HepG2 (cell line): ENCODE results near the gene LRTM2. TPM values are rescaled to one million over a fixed set of nuclear protein-coding genes. Genes with fewer than 3 reads are reported as not detected.

Experiments
- CENPBD1 ChIP-seq: sonication (generic); formaldehyde crosslinking; IDR thresholded peaks from 2 replicates; pipeline ENCODE4 v1.8.0; 2022; ENCODE audit warnings: missing genetic modification reagents, low read depth, mild to moderate bottlenecking, borderline replicate concordance
- EHMT2 ChIP-seq: fragments of 200-600 bp; sonication (generic); IDR thresholded peaks from 2 replicates; pipeline ENCODE4 v1.7.0; 2017; ENCODE audit warnings: antibody characterized with exemption, low read depth, low read length, borderline replicate concordance
- ERF ChIP-seq: IDR thresholded peaks from 2 replicates; pipeline ENCODE4 v1.6.1; 2018; ENCODE audit warnings: missing biosample characterization, missing genetic modification reagents
- MBNL3 ChIP-seq: fragments of 250-450 bp; sonication (Bioruptor Pico); conservative IDR thresholded peaks from 2 replicates; pipeline ENCODE4 v1.8.0; 2022; ENCODE audit warnings: mild to moderate bottlenecking, inconsistent platforms
- NR2F1 ChIP-seq, 2 experiments: fragments of 450-650 bp in 1 of 2; formaldehyde crosslinking in 1 of 2; IDR thresholded peaks; 2 replicates each; pipeline versions ENCODE4 v1.5.0 to v1.6.1; 2016 to 2020; ENCODE audit warnings: mild to moderate bottlenecking in 1 of 2, missing compliant biosample characterization in 1 of 2, missing genetic modification reagents in 1 of 2, moderate library complexity in 1 of 2
- PHF21A ChIP-seq: sonication (generic); formaldehyde crosslinking; IDR thresholded peaks from 2 replicates; pipeline ENCODE4 v1.5.0; 2020; ENCODE audit warnings: mild to moderate bottlenecking, missing genetic modification reagents
- PPARG ChIP-seq: conservative IDR thresholded peaks from 2 replicates; pipeline ENCODE4 v1.6.1; 2016; ENCODE audit warnings: missing biosample characterization, missing genetic modification reagents
- RERE ChIP-seq: IDR thresholded peaks from 2 replicates; pipeline ENCODE4 v1.6.1; 2016; ENCODE audit warnings: low read depth, missing genetic modification reagents, missing compliant biosample characterization
- SMYD3 ChIP-seq: sonication (generic); formaldehyde crosslinking; IDR thresholded peaks from 2 replicates; pipeline ENCODE4 v1.8.1; 2023; ENCODE audit warnings: mild to moderate bottlenecking, missing genetic modification reagents
- ZC3H4 ChIP-seq: sonication (generic); formaldehyde crosslinking; IDR thresholded peaks from 2 replicates; pipeline ENCODE4 v1.4.0; 2020; ENCODE audit warnings: missing genetic modification reagents, borderline replicate concordance
- ZFAT ChIP-seq: sonication (generic); formaldehyde crosslinking; conservative IDR thresholded peaks from 2 replicates; pipeline ENCODE4 v1.8.1; 2023; ENCODE audit warnings: missing genetic modification reagents, inconsistent platforms
- ZNF235 ChIP-seq: sonication (generic); formaldehyde crosslinking; IDR thresholded peaks from 2 replicates; pipeline ENCODE4 v1.8.1; 2023; ENCODE audit warnings: mild to moderate bottlenecking, missing genetic modification reagents, borderline replicate concordance
- ZNF44 ChIP-seq: sonication (generic); formaldehyde crosslinking; IDR thresholded peaks from 2 replicates; pipeline ENCODE4 v1.5.1; 2020; ENCODE audit warnings: mild to moderate bottlenecking, missing genetic modification reagents
- ZNF777 ChIP-seq: sonication (generic); formaldehyde crosslinking; IDR thresholded peaks from 2 replicates; pipeline ENCODE4 v1.4.0; 2020; ENCODE audit warnings: missing genetic modification reagents
- polyA plus RNA-seq, 8 experiments: library from polyadenylated mRNA; depleted of rRNA in 3 of 8; stranded (reverse) in 7 of 8; unstranded in 1 of 8; fragments of >200 nt; fragmentation: Illumina TruSeq in 4 of 8; extraction: Trizol in 4 of 8; gene quantifications; 2 replicates each; pipeline versions ENCODE4 v1.2.1 to v1.2.3, GENCODE V29; 2011 to 2016; ENCODE audit warnings: low read depth in 4 of 8, missing spikeins in 1 of 8, mixed read lengths in 1 of 8; ENCODE audit not compliant: insufficient read depth in 1 of 8
- total RNA-seq, 5 experiments: library from RNA; depleted of rRNA; stranded (reverse); fragments of >200 nt; fragmentation: Illumina TruSeq; extraction: Trizol; gene quantifications; 2 replicates each; pipeline ENCODE4 v1.2.3, GENCODE V29; 2016; ENCODE audit warnings: low read depth in 1 of 5
- TF ChIP-seq, protein P1 (sequence below): sonication (generic); formaldehyde crosslinking; IDR thresholded peaks from 2 replicates; pipeline ENCODE4 v1.4.0; 2020; ENCODE audit warnings: missing genetic modification reagents, borderline replicate concordance
- TF ChIP-seq, protein P2 (sequence below): IDR thresholded peaks from 2 replicates; pipeline ENCODE4 v1.6.1; 2016; ENCODE audit warnings: control low read depth

Gene LRTM2
- total and polyA plus RNA-seq, 2 of the 13 experiments (the other 11 are each of a cell fraction or from before 2014, with no cell fraction given) = 0.09 TPM; not detected in 1

GRCh38 chr12:1815814-1816729 lies 4.3 kb upstream of the LRTM2 start (continued):
- TF ChIP-seq ZC3H4 = no peak
- TF ChIP-seq ZNF235 (CRISPR knock-in tag) = no peak
- TF ChIP-seq, protein P1, sequence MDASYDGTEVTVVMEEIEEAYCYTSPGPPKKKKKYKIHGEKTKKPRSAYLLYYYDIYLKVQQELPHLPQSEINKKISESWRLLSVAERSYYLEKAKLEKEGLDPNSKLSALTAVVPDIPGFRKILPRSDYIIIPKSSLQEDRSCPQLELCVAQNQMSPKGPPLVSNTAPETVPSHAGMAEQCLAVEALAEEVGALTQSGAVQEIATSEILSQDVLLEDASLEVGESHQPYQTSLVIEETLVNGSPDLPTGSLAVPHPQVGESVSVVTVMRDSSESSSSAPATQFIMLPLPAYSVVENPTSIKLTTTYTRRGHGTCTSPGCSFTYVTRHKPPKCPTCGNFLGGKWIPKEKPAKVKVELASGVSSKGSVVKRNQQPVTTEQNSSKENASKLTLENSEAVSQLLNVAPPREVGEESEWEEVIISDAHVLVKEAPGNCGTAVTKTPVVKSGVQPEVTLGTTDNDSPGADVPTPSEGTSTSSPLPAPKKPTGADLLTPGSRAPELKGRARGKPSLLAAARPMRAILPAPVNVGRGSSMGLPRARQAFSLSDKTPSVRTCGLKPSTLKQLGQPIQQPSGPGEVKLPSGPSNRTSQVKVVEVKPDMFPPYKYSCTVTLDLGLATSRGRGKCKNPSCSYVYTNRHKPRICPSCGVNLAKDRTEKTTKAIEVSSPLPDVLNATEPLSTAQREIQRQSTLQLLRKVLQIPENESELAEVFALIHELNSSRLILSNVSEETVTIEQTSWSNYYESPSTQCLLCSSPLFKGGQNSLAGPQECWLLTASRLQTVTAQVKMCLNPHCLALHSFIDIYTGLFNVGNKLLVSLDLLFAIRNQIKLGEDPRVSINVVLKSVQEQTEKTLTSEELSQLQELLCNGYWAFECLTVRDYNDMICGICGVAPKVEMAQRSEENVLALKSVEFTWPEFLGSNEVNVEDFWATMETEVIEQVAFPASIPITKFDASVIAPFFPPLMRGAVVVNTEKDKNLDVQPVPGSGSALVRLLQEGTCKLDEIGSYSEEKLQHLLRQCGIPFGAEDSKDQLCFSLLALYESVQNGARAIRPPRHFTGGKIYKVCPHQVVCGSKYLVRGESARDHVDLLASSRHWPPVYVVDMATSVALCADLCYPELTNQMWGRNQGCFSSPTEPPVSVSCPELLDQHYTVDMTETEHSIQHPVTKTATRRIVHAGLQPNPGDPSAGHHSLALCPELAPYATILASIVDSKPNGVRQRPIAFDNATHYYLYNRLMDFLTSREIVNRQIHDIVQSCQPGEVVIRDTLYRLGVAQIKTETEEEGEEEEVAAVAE (CRISPR knock-in tag) = no peak
- TF ChIP-seq, protein P2, sequence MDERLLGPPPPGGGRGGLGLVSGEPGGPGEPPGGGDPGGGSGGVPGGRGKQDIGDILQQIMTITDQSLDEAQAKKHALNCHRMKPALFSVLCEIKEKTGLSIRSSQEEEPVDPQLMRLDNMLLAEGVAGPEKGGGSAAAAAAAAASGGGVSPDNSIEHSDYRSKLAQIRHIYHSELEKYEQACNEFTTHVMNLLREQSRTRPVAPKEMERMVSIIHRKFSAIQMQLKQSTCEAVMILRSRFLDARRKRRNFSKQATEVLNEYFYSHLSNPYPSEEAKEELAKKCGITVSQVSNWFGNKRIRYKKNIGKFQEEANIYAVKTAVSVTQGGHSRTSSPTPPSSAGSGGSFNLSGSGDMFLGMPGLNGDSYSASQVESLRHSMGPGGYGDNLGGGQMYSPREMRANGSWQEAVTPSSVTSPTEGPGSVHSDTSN (CRISPR knock-in tag) = no peak
- no peak for TF ChIP-seq MBNL3 (CRISPR knock-in tag)
- no peak for TF ChIP-seq EHMT2
- TF ChIP-seq RERE (CRISPR knock-in tag) = no peak
- TF ChIP-seq CENPBD1 = no peak
- no peak for TF ChIP-seq ZNF44
- TF ChIP-seq PPARG (CRISPR knock-in tag) = no peak
- 0 out of 4 replicates have a peak, but pooled peaks of 1 of the 2 experiments have one; percentile 9 for TF ChIP-seq NR2F1 (CRISPR knock-in tag; IDR thresholded peaks at IDR 0.05)
- TF ChIP-seq ERF = no peak
- no peak for TF ChIP-seq ZFAT (CRISPR knock-in tag)
- TF ChIP-seq SMYD3 (CRISPR knock-in tag) = no peak
- no peak for TF ChIP-seq ZNF777 (CRISPR knock-in tag)
- peak; percentile 63 for TF ChIP-seq PHF21A (CRISPR knock-in tag)
